HG03439 (cell line): ENCODE results near the gene CDK10.
"Not testable (repeated sequence)": the region's sequence is repeated elsewhere in the genome, so short reads cannot be mapped to it uniquely, and the experiment has no call there.

ENCODE experiments used
- ATAC-seq: cut with Tn5 transposase; IDR thresholded peaks from one replicate; pipeline ENCODE4 v1.9.1; 2021; ENCODE audit warnings: mild to moderate bottlenecking, moderate library complexity; ENCODE audit not compliant: unreplicated experiment

Gene CDK10, protein sequence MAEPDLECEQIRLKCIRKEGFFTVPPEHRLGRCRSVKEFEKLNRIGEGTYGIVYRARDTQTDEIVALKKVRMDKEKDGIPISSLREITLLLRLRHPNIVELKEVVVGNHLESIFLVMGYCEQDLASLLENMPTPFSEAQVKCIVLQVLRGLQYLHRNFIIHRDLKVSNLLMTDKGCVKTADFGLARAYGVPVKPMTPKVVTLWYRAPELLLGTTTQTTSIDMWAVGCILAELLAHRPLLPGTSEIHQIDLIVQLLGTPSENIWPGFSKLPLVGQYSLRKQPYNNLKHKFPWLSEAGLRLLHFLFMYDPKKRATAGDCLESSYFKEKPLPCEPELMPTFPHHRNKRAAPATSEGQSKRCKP

DNA sequence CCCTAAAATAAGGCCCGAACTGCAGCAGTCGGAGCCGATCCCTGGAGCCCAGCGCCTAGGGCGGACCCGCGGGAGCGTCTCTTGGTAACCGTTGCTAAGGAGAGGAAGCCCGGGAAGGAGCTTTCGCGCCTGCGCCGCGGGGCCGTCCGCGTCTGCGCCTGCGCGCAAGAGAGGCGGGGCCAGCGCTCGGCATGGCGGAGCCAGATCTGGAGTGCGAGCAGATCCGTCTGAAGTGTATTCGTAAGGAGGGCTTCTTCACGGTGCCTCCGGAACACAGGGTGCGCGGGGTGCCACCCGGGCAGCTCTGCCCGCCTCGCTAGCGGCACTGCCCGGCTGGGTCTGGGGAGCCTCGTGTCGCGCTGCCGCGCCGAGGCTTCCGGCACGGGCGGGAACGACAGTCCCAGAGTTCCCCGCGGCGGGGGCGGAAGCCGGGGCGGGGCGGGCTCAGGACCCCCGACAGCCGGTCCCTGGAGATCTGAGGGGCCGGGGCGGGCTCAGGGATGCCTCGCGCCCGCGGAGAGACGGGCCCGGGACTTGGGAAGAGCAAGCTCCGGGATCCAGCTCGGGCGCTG is at the start of gene CDK10:
TSS of gene CDK10 (plus strand) at position 170 of the 572 bp plus-strand sequence. CDS start at position 192, 22 bp downstream.
- ATAC-seq = peak; percentile 83

DNA sequence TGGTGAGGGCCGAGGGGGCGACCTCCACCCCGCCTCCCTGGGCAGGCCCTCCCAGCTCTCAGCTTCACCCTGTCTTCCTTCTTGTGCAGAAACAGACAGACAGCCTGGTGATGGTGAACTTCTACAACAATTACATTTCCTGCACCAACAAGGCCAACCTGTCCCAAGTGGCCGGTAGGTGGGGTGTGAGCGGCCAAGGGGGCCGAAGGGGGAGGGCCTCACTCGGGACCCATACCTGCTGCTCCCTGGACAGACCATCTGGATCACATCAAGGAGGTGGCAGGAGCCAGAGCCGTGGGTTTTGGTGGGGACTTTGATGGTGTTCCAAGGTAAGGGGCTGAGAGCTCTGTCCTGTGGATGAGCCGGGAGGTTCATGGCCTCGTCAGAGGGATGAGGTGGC is 49.1 kb upstream of the CDK10 start:
- ATAC-seq = no peak

DNA sequence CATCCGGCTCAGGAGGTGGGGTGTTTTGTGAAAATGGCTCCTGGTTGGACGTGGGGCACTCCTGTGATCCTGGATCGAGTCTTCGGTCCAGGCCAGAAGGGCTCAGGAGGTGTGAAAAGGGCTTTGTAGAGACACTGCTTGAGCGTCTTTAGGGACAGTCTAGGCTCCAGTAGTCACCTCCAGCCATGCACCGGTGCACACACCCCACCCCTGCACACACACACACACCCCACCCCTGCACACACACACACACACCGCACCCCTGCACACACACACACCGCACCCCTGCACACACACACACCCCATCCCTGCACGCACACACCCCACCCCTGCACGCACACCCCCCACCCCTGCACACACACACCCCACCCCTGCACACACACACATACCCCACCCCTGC is 48.0 kb upstream of the CDK10 start:
- ATAC-seq = no peak

DNA sequence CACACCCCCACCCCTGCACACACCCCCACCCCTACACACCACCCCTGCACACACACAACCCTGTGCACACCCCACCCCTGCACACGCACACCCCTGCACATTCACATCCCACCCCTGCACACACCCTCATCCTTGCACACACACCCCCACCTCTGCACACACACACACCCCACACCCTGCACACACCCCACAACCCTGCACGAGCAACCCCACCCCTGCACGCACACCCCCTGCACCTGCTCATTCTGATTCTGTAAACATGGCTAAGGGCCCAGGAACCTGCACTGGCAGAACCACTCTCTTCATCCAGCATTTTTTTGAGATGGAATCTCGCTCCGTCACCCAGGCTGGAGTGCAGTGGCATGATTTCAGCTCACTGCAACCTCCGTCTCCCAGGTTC is 47.1 kb upstream of the CDK10 start:
- no peak for ATAC-seq

DNA sequence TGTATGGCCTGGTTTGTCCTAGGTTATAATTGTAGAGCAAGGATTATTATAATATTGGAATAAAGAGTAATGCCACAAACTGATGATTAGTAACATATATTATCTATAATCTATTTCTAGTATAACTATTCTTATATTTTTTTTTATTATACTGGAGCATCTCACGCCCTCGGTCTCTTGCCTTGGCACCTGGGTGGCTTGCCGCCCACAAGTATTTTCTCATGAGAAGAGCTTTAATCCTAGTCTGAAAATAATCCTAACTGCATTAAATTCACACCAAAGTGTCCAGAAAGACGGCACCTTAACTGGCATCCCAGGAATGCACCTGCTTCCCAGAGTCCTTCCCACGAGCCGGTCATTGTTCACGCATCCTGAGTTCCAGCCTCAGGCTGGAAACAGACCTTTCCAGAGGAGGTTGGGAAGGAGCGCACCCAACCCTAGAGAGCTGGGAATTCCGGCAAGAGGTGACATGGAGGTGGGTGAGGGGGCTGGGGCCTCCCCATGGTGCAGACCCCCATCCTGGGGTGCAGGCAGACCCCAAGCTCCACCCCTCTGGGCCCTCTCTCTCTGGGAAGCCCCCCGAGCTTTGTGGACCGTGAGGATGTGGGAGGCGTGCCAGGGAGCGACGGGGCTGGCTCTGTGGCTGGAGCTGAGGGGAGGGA is 44.9 kb upstream of the CDK10 start:
- no peak for ATAC-seq

DNA sequence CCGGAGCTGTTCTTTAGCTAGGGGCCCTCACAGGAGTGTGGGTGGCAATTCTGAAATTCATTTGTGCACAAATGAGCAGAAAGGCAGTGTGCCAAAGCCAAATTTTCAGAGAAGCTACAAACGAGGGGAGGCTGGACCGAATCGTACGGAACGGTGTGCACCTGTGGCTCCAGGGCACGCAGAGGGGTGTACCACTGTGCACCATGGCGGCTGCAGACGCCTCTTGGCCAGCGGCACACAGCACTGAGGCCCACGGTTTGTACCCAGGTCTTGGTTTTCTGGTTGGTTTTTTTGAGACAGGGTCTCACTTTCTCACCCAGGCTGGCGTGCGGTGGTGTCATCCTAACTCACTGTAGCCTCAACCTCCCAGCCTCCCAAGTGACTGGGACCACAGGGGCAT is 43.9 kb upstream of the CDK10 start:
- no peak for ATAC-seq

DNA sequence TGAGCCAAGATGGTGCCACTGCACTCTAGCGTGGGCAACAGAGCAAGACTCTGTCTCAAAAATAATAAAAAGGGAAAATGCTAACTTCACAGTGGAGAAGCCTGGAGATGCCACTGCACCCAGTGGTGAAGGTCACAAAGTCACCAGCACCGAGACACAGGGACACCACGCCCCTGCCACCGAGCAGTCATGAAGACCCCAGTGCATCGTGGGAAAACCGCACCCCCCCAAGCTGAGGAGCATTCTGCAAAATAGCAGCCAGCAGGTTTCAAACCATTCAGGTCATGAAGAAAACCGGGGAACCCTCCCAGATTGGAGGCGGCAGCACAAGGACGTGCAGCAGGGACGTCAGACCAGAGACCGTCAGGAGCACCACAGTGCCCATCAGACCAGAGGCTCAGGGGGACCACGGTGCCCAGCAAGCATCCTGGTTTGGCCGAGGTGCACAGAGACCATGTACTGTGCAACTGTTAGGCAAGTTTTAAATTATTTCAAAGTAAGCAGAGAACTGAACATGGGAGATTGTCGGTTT is 42.7 kb upstream of the CDK10 start:
- no peak for ATAC-seq

DNA sequence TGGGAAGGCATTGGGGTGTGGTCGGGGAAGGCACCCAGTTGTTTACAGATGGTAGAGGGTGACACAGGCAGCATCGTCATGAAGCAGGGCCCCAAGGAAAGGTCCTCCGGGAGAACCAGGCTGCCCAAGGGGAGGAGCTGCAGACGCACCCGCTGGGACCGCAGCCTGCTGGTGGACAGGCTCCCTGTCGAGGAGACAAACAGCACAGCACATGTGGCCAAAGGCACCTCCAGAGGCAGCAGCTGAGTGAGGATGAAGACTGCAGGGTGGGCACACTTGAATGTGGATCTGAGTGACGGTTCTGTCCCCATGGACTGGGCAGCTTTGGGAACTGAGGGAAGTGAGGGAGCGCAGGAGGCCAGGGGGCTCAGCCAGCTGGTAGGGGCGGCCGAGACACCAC is 41.4 kb upstream of the CDK10 start:
- no peak for ATAC-seq

DNA sequence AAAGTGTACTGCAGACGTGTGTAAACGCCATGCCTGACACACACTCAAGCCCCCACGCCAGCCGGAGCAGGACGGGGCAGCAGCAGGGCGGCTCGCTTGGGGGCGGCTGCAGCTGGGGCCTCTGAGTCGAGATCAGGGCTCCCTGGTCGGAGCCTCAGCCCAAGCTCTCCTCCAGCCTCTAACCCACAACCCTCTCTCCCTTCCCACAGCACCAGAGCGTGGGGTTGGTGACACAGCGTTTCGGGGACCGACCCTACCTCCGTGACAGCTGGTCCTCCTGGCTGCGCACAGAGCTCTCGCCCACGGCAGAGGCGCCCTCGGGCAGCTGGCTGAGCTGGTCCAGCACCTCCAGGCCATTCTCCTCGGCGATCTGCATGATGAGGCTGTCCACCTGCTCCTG is 40.2 kb upstream of the CDK10 start:
- ATAC-seq = no peak

DNA sequence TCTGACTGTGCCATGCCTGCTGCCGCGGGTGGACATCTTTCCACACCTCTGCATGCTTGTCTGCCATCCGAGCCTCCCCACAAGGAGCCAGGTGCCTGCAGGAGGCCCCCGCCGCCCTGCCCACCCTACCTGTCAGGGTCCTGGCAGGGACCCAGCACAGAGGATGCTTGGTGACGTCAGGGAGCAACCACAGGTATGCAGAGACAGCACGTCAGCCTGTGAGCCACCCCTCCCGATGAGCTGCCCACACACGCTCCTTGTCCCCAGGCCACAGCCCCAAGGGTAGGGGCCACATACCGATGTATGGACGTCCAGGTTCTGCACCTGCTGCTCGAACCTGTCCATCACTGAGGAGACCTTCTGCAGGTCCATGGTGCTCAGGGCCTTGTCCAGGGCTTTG is 39.6 kb upstream of the CDK10 start:
- no peak for ATAC-seq

DNA sequence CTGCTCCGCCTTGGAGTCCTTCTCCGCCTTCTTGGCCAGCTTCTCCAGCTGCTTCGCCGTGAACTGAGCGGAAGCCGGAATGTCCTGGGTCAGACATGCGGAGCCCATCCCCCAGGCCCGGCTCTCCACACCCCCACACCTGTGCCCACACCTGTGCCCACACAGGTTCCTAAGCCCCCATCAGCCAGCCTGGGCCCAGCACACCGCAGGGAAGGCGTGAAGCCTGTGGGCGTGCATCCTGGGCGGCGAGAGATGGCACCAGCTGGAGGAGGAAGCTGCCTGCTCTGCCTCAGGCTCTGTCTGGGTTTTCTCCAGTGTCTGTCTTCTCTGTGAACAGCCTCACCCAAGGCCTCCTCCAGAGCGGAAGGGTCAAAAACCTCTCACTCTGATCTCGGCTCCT is 34.9 kb upstream of the CDK10 start:
- ATAC-seq = no peak

DNA sequence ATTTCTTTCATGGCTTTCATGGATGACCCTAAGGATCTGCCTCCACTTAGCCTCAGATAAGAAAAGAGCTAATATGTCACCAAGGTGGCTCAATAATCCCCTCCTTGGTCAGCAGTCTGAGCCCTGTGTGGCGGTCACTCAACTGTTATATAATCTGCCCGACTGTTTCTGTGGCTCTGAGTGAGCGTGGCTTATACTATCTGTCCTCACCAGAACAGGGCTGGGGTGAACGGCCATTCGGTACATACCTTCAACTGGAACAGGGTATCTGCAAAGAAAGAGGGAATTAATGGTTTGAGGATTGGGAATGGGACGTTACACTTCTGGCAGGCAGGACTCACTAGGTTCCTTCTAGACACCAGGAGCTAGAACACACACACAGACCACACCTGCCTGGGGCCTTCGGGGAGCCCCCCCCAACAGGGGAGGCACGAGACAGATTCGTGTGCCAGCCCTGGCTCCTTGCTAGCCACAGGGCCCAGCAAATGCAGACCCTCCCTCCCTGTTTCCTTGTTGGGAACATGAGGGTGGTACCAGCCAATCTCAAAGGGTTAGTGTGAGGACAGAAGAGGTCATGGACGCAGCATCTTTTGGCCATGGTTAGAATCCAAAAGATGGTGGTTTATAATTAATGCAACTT is 32.7 kb upstream of the CDK10 start:
- ATAC-seq = no peak

DNA sequence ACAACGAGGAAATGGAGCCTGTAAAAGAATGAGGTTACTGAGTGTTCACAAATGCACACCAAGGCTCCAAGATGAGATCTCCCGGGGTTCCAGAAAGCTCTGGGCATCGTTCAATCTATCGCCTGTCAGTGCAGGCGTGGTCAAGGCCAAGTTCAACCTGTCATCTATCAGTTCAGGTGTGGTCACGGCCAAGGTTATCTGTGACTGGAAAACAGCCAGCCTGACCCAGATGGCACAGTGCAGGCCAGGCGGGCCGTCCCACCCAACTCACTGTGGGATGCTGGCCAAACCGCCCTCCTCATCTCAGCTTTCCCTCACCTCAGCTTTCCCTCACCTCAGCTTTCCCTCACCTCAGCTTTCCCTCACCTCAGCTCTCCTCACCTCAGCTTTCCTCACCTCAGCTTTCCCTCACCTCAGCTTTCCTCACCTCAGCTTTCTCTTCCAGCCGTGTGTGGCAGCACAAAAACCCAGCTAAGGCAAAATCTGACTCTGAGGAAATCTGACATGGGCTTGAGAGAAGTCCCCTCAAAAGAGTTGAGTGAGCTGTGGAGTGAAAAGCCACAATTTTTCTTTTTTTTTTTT is 31.3 kb upstream of the CDK10 start:
- no peak for ATAC-seq

DNA sequence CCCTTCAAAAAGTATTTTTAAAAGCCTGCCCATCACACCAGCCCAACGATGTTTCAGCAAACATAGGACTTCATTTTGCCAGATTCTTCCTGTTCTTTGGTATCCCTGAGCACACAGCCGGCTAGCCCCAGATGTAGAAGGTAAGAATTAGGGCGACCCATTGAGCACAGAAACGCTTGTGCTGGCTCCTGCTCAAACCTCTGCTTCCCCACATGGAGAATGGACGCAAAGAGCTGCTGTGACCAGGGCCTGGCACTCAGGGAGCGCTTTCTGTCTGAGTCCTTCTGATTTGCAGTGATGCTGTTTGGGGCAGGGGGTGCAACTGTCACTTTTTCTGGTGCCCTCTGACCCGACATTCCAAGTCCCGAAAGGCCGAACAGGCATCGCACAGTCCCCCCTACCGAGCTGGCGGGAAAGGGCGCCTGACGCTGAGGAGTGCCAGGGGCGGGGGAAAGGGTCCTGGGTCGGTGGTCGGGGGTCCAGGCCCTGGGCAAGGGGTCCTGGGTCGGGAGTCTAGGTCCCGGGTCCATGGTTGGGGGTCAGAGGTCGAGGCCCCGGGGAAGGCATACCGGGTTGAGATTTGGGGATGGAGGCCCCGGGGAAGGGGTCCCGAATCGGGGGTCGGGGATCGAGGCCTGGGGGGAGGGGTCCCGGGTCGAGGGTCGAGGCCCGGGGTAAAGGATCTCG is 29.9 kb upstream of the CDK10 start:
- no peak for ATAC-seq

DNA sequence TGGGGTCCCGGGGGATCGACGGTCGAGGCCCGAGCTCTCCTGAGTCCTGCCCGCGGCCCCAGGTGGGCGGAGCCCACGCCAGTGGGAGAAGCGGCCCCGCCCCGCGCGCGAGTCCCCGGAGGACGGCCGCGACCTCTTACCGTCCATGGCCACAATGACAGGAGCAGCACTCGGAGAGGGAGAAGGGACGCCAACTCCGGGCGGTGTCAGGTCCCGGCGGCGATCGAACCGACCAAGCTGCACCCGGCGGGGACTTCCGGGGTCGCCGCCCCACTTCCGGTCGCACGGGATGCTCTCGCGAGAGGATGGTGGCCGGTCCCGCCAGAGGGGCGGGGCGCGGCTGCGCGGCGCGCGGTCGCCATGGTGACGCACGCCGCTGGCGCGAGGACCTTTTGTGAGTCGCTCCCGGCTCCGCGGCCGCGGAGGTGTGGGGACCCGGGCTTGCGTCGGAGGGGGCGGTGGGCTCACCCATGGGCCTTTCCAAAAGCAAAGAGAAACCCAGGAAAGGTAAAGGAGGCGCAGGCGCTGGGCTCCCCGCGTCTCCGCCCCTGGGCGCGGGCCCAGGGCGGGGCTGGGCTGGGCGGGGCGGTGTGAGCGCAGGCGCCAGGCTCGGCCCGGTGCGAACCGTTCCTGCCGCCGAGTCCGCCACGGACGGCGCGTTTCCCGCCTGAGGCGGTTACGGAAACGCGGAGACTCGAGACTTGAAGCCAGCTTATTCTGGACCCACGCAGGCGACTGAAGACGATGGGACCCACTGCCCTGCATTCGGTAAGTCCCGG is 28.9 kb upstream of the CDK10 start, which contains the start of the genes CHMP1A and SPATA33:
TSS of gene CHMP1A (minus strand) at position 267 of the 779 bp plus-strand sequence. CDS start at position 147, 120 bp downstream.
TSS of gene SPATA33 (plus strand) at position 395 of the 779 bp plus-strand sequence. CDS start at position 471, 76 bp downstream.
- peak; percentile 88 for ATAC-seq

DNA sequence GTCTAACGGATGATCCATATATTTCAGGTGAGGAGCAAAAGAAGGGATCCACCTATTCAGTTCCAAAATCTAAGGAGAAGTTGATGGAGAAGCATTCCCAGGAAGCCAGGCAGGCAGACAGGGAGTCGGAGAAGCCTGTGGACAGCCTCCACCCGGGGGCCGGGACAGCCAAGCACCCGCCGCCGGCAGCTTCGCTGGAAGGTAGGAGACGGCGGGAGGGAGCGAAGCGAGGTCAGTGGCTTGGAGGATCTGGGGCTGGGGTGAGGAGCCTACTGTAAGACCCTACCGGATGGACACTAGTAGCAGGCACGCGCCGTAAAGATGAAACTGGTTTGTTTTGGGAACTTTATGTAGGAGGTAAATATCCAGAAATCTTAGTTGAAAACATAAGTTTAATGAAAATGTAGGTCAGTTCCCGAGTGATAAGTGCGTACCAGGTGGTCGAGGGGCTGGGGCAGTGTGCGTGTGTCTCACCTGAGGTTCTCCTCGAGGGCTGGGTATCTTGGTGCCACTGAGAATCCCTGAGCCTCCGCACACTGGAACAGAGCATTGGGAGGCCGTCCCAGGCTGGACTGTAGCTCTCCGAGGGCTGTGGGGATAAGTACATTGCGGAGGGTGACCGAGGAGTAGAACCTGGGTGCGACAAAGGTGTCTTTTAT is 28.1 kb upstream of the CDK10 start:
- ATAC-seq = no peak

DNA sequence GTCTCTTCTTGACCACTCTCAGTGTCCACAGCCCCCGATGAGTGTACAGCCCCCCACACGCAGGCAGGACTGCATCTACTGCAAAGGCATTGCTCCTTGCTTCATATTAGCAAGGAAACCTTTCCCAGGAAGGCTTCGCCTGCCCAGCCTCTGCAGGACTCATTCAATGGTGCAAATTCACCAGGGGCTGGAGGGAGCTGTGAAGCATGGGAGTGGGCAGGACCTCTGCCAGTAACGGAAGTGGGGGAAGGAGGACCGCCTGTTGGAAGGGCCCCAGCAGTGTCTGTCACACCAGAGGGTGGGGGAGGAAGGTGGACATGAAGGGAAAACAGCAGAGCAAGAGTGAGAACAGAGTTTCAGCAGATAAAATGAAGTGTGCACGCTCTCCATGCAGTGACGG is 26.3 kb upstream of the CDK10 start:
- ATAC-seq = no peak

DNA sequence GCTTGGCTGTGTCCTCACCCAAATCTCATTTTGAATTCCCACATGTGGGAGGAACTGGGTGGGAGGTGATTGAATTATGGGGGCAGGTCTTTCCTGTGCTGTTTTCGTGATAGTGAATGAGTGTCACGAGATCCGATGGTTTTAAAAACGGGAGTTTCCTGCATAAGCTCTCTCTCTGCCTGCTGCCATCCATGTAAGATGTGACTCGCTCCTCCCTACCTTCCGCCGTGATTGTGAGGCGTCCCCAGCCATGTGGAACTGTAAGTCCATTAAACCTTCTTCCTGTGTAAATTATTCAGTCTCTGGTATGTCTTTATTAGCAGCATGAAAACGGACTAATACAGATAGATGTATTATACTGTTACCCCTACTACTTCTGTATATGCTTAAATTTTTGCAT is 25.3 kb upstream of the CDK10 start:
- no peak for ATAC-seq

DNA sequence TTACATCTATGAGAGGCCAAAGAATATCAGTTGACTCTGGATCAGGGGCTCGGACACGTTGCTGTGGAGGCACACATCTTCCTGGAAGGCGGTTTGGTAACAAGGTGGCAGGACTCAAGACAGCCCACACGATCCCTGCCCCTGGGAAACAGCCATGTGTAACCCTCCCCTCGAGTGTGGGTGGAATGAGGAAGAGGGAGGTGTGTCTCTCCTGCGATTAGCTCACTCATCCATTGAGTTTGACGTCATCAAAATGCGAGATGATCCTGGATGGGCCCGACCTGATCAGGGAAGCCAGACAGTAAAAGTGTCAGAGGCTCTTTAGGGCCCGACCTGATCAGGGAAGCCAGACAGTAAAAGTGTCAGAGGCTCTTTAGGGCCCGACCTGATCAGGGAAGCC is 22.3 kb upstream of the CDK10 start:
- not testable (repeated sequence) for ATAC-seq
